GM19455 (cell line): ENCODE data around the gene XRCC6.
"Not testable (repeated sequence)": the region's sequence is repeated elsewhere in the genome, so short reads cannot be mapped to it uniquely, and the experiment has no call there.

Experiments
- ATAC-seq: cut with Tn5 transposase; IDR thresholded peaks from one replicate; pipeline ENCODE4 v1.9.1; 2021; ENCODE audit not compliant: unreplicated experiment

XRCC6 gene

DNA sequence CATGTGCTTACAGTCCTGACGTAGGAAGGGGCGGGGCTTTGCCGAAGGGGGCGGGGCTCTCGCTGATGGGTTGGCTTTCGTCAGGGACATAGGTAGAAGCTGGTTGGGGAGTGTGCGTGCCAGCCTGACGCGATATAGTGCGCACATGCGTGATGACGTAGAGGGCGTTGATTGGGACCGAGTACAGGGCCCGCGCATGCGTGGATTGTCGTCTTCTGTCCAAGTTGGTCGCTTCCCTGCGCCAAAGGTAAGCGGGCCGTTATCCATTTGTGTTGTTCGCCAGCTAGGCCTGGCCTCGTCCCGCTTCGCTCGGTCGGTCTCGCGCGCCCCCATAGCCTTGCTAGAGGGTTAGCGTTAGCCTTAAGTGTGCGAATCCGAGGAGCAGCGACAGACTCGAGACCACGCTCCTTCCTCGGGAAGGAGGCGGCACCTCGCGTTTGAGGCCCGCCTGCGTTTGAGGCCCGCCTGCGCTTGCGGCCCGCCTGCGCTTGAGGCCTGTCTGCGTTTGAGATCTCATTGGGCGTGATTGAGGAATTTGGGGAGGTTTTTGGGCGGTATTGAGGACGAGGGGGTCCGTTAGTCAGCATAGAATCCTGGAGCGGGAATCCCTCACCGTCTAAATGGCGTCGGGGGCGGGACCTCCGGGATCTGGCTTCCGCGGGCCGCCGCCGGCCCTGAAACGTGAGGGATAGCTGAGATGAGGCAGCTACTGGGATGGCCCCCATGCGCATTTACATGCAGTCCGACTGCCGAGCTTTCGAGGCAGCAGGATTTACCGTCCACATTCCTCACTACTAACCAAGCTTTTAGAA is at the start of gene XRCC6:
TSS of gene XRCC6 (plus strand) at position 197 of the 812 bp plus-strand sequence. CDS start 710 bp downstream, outside the sequence.
- peak; percentile 73 for ATAC-seq

DNA sequence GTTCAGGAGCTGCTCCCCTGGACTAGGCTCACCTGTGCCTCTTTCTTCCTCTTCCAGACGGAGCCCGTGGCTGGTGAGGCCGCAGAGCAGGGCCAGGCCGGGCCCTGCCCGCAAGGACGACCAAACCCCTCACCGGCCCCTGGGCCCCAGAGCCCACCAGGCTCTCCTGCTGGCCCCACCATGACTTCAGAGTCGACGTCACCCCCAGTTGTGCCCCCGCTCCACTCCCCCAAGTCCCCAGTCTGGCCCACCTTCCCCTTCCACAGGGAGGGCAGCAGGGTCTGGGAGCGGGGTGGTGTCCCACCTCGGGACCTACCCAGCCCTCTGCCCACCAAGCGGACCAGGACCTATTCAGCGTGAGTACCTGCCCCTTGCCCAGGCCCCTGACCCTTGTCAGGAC is 49.3 kb upstream of the XRCC6 start:
- ATAC-seq, result no peak

DNA sequence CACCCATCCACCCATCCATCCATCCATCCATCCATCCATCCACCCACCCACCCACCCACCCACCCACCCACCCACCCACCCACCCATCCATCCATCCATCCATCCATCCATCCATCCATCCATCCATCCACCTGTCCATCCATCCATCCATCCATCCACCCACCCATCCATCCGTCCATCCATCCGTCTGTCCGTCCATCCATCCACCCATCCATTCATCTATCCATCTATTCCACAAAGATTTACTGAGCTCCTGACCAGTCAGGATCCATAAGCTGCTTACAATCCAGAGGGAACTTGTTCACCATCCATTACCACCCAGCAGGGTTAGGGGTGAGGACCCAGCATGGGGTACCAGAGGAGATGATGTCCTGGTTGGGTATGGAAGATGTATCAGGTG is 48.8 kb upstream of the XRCC6 start:
- ATAC-seq, result not testable (repeated sequence)

DNA sequence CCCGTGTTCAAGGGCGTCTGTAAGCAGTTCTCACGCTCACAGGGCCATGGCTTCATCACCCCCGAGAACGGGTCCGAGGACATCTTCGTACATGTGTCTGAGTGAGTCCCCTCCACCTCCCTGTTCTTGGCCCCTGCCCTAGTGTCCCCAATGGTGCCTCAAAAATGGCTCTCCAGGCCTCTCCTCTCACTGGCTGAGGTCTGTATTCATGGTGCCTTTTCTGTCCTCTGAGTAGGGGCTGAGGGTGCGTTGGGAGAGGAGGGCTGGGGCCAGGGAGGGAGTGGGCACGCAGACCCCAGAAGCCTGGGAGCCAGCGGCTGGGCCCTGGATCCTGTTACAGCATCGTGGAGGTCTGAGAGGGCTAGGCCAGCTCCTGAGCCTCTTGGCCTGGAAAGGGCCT is 47.4 kb upstream of the XRCC6 start:
- ATAC-seq, result no peak

DNA sequence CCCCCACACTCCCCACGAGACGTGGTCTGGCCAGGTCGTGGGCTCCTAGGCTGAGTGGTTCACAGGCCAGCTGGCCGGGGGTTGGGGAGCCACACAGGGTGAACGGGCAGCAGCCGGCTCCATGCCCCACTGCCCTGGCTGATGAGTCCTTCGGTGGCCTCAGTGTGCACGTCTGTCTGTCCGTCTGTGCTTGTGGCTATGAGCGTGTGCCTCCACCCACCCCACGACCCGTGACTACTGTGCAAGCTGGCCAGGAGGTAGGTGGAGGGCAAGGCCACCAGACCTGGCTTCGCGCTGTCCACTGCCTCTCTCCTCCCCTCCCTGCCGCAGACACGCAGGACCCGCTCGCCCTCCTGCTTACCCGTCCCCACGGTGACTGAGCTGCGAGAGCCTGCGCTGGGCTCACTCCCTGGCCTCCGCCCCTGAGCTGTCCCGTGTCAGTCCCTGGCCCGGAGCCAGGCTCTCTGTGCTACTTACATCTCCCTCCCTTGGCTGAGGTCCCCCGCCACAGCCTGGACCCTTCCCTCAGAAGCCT is 46.2 kb upstream of the XRCC6 start:
- no peak for ATAC-seq

DNA sequence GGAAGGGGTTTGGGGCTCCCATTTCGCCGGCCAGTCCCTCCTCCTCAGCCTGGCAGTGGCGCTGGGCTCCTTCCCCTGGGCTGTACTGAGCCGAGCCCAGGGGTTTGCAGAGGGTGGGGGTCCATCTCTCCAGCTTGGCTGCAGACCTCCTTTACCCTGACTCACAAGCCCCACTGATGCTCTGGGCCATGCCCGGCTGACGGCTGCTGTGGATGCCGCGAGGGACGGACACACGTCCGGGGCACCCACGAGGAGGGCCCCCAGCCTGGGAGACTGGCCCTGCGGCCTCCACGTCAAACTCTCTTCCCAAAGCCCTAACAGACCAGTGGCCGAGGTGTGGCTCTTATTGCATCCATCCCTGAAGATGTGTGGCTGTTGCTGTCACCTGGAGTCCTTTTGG is 45.6 kb upstream of the XRCC6 start:
- no peak for ATAC-seq

DNA sequence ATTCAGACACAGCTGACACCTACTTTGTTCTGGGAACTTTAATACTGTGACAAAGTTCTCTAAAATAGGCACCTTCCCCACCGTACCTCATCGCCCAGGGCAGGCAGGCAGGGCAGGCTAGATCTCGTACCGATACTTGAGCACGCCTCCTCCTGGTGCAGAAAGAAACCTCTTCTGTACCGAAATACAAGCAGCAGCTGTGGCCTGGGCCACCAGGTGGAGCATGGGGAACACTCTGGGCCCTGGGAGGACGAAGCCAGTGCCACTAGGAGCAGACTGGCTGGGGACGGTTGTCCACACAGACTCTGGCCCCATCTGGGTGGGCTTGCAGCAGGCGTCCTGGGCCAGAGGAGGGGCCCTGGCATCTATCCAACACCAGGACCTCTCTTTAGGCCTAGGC is 44.2 kb upstream of the XRCC6 start:
- no peak for ATAC-seq

DNA sequence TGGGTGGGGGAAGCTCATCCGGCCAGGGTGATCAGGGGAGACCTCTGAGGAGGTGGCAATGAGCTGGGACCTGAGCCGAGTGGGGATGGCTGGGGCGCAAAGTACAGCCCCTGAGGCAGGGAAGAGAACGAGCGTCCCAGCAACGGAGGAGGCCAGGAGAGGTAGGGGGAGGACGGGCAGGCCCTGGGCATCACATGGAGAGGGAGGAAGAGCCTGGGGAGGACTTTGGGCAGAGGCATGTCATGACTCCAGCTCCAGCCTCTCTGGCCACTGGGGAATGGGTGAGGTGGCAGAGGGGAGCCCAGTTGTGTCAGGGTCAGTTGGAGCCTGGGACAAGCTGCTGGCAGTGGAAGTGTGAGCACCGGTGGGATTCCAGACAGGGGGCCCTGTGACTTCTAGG is 43.0 kb upstream of the XRCC6 start:
- no peak for ATAC-seq

DNA sequence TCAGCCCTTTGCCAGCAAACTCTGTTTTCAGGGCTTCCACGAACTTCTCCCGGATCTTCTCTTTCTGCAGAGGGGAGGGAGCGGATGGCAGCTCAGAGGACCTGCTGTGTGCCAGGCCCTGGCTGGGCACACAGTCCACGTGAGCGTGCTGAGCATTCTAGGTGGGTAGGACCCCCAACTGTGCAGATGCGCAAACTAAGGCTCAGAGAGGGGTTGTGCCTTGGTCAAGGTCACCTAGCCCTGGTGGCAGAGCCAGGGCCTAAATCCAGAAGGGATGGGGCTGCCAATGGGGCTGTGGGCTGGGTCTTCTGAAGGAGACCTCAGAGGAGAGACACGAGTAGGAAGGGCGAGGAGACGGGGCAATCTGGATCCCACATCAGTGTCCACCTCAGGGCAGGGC is 42.3 kb upstream of the XRCC6 start:
- no peak for ATAC-seq

DNA sequence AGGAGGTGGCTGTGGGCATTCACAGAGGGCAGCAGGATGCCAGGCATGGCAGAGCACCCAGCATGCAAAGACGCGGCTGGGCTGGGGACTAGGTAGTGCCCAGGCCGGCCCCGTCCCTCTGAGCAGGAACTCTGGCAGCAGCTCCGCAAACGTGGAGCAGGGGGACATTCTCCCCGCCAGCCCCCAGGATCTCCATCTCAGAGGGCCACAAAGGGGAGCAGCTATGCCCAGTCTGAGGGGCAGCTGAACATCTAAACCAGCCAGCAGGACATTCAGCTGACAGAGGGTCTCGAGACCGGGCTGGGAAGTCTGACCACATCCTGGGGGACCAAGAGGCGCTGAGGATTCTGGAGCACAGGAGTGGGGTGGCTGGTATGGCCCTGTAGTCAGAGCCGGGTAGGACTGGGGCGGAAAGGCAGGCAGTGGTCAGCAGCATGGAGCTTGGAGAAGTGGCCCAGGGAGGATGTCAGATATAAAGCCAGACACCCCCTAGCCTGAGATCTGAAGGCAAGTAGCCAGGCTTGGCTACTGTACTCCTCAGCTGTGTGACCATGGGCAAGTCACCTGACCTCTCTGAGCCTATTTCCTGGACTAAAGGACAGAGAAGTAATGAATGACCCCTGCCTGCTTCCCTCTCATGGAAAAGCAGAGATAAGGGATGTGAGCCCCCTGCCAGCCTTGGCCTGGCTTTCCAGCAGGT is 41.6 kb upstream of the XRCC6 start:
- ATAC-seq, result no peak

DNA sequence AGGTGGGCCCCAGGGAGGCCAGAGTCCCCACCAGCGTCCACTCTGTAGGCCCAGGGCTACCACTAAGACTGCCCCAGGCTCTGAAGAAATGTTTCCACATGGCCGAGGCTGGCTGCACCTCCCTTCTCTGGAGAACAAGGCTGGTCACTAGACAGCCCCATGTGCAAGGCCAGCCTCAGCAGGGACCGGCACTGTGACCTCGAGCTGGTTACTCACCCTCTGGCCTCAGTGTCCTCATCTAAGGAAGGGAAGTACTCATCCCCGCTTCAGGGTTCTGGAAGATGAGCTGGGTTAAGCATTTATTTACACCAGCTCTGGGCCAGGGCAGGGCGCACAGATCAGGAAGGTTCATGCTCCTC is 41.1 kb upstream of the XRCC6 start:
- ATAC-seq, result no peak

DNA sequence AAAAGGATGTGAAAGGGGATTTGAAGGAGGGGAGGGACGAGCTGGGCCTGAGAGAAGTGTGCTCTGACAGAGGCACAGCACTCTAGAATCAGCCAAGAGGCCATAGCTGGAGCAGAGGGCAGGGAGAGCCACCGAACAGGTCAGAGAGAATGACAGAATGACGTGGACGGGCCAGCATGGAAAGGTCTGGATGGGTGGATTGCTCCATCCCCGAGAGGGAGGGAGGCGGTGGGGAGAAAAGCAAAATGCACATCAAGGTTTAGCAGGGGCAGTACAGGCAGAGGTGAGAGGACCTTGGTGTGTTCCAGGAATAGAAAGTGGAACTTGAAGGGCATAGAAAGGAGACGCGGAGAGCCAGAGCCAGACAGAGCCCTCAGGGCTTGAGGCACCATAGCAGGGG is 38.4 kb upstream of the XRCC6 start:
- ATAC-seq, result no peak

DNA sequence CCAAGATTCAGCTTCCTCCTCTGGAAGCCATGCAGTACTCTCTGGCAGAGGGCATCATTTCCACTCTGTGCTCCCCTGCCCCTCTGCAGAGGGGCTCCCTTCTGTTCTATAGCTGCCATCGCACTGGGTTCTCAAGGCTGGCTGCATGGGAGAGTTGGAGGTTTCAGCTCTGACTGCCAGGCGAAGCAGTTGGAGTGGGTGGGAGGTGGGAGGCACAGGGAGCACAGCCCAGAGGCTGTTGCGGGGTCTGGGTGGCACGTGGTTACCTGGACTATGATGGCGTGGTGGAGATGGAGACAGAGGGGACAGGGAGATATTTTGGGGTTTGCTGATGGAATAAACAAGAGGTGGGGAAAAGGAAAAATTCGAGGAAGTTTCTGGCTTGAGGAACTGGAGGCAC is 36.2 kb upstream of the XRCC6 start:
- no peak for ATAC-seq

DNA sequence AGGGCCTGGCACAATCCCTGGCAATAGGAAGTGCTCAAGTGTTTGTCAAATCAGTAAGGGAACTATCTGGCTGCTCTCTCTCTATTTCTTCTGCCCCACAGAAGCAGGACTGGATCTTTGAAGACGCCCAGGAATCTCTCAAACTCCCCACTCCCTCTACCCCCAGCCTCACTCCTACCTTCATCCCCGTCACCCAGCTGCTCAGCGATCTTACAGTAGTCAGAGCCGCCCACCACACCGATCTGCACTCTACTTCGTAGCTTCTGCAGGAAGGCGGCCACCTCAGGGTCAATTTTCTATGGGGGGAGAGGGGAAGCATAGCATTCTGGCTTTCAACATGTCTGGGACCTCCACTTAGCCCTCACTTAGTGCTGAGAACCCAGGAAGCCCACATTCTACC is 35.2 kb upstream of the XRCC6 start:
- no peak for ATAC-seq

DNA sequence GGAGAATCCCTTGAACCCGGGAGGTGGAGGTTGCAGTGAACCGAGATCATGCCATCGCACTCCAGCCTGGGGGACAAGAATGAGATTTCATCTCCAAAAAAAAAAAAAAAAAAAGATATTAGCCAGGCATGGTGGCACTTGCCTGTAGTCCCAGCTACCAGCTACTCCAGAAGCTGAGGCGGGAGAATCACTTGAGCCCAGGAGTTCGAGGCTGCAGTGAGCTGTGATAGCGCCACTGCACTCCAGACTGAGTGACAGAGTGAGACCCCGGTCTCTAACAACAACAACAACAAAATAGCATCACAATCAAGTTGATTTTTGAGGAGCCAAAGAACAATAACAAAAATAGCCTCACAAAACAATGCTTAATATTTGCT is 33.8 kb upstream of the XRCC6 start:
- no peak for ATAC-seq

DNA sequence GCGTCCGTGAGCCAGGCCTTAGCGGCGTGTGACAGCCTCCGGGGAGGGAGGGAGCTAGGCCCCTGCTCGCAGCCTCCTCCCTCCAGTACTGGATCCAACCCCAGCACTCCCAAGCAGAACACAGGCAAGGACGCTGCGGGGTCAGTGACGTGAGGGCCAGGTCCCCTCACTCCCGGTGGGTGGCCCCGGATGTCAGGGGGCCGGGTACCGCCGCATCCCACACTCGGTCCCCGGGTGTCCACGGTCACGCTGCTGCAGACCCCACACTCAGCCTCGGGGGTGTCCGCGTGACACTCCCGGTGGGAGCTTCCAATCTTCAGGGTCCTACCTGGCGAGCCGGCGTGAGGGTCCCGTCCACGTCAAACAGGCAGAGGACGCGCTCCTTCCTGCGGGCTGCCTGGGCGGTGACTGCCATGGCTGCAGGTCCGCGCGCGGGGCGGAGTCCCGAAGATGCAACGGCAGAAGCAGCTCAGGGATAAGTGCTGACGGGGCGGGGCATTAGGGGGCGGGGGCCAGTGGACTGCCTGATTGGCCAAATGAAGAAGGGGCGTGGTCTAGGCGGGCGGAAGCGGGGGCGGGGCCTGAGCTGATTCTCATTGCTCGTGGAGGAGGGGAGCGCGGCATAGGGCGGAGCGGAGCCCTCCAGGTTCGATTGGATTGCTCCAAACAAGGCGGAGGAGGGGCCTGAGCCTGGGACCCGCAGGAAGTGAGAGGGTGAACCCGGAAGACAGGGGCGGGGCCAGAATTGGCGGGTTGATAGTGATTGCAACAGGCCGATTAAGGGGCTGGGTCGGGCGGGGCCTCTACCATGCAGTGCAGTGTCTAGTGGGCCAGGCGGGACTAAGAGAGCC is 31.5 kb upstream of the XRCC6 start, which contains the start of gene PMM1:
TSS of gene PMM1 (minus strand) at position 450 of the 851 bp plus-strand sequence. CDS start at position 415, 35 bp downstream.
- ATAC-seq, result peak; percentile 90

DNA sequence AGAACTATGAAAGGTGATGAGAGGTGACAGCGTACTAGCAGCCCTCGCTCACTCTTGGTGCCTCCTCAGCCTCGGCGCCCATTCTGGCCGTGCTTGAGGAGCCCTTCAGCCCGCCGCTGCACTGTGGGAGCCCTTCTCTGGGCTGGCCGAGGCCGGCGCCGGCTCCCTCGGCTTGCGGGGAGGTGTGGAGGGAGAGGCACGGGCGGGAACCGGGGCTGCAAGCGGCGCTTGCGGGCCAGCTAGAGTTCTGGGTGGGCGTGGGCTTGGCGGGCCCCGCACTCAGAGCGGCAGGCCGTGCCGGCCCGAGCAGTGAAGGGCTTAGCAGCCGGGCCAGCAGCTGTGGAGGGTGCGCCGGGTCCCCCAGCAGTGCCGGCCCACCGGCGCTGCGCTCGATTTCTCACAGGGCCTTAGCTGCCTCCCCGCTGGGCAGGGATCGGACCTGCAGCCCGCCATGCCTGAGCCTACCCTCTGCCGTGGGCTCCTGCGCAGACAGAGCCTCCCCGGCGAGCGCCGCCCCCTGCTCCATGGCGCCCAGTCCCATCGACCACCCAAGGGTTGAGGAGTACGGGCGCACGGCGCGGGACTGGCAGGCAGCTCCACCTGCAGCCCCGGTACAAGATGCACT is 27.6 kb upstream of the XRCC6 start:
- not testable (repeated sequence) for ATAC-seq

DNA sequence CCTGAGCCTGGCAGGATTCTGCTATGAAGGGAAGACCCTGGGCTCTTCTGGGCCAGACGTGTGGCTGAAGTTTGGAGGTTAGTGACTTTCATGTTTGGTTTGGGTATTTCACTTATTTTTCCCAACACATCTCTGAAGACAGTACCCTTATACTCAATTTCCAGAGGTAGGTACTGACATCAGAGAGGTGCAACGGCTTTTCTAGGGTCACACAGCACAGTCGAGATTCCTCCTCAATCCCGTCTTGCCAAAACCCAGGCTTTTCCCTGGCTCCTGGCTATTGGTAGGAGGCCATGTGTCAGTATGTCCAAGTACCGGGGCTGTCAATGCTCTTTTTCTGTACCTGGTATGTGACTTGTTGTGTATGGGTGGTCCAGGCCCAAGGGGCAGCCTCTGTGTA is 25.4 kb upstream of the XRCC6 start:
- ATAC-seq, result no peak

DNA sequence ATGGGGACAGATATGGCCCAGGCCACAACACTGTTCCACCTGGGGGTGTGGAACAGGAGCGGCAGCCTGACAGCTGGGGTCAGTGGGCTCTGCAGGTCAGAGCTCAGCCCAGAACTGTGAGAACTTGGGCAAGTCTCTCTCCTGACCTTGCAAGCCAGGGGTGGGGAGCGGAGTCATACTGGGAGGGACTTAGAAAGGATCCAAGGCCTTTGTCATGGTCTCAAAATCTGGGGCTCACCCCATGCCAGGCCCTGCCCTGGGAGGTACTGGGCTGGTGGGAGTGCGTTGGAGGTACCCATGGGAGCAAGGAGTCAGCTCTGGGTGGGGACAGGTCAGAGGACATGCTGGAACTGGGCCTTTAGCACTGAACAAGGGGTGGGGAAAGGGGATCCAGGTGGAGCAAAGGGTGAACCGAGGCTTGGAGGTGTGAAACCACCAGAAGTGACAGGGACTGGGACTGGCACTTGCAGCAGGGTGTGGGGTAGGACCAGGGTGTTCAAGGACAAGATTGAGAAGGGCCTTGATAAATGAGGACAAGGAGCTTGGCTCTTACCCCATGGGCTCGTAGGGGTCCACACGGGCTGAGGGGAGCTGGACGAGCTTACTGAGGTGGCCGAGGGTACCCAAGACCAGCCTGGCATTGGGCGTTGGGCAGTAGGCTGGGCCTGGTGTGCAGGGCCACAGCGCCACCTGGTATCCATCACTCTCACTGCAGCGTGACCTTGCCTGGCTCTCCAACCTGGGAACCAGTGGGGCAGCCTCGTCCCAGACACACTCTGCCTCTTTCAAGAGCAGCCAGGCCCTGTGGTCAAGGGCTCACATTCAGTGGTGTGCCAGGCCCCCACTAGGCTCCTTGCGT is 24.1 kb upstream of the XRCC6 start:
- ATAC-seq, result no peak

DNA sequence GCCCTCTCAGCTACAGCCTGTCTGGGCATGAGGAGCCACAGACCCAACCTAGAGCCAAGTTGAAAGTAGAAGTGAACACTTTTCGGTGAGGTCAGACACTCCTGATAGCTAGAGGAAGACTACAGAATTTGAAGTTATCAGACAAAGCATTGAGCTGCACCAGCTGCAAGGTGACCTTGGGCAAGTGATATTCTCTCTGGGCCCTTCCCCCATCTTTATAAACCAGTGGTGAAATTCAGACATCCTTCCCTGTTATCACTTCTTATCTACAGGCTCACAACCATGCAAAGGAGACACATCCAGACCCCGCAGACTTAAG is 23.5 kb upstream of the XRCC6 start:
- ATAC-seq, result no peak
